Stimulated activated CD8-positive, alpha-beta memory T cell treated with anti-CD3 and anti-CD28 coated beads, Interleukin-15, amount 100 ng/mL, for 4 hours (primary cell): ENCODE data around the gene PRDM13.
"Not testable (repeated sequence)": the region's sequence is repeated elsewhere in the genome, so short reads cannot be mapped to it uniquely, and the experiment has no call there.

Source experiments
- DNase-seq, 2 donors: peaks; one replicate each; pipeline ENCODE4 v3.0.0-alpha.2; 2020; ENCODE audit warnings: low read depth in 2 of 2

Gene PRDM13

GRCh38 chr6:99606656-99607415 lies at the start of gene PRDM13:
Gene PRDM13 (plus strand): TSS chr6:99606833. CDS start chr6:99607035, 202 bp downstream.
- no peak for DNase-seq

GRCh38 chr6:99559057-99559456 lies 47.6 kb upstream of the PRDM13 start:
- no peak for DNase-seq

DNA sequence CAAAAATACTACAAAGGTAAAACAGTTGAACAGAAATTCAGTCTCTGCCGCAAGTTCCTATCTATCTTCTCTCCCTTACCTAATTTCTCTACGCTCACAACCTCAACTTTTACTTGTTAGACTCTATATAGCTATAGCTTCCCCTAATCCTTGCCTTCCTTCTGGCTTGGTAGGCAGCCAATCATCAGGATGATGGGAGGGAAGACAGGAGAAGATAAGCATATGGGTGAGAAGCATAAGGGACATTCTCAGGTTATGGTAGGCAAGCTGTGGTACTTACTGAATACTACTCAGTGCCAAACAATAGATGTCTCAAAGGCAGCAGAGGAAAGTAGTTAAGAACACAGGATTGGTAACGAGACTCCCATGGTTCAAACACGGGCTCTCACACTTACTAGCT lies 46.0 kb upstream of the PRDM13 start:
- DNase-seq, result no peak

DNA sequence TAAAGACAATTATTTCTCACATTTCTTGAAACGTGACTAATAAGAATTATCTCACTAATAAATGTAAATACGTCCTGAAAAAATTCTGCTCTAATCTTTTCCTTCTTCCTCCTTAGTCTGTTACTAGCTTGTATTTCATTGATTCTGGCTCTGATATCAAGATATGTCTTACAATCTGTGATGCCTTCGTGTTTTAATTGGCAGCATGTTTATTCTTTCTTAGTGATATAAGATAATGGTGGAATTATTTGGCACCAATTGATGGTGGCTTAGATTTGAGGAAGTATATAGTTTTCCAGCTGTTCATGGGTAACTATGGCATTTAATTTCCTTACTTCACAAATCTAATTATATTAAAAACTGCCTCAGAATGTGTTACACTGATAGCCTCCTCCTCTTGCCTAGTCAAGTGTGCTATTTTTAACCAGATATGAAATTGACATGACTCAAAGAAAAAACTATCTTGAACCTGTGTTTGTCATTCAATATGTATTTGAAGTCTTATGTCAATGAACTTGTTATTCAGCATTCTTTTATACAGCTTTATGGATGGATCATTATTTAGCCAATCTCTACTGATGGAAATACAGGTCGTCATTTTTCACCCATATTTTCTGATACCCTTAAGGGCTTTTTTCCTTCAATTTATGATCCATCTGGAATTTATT lies 43.4 kb upstream of the PRDM13 start:
- DNase-seq, result no peak

DNA sequence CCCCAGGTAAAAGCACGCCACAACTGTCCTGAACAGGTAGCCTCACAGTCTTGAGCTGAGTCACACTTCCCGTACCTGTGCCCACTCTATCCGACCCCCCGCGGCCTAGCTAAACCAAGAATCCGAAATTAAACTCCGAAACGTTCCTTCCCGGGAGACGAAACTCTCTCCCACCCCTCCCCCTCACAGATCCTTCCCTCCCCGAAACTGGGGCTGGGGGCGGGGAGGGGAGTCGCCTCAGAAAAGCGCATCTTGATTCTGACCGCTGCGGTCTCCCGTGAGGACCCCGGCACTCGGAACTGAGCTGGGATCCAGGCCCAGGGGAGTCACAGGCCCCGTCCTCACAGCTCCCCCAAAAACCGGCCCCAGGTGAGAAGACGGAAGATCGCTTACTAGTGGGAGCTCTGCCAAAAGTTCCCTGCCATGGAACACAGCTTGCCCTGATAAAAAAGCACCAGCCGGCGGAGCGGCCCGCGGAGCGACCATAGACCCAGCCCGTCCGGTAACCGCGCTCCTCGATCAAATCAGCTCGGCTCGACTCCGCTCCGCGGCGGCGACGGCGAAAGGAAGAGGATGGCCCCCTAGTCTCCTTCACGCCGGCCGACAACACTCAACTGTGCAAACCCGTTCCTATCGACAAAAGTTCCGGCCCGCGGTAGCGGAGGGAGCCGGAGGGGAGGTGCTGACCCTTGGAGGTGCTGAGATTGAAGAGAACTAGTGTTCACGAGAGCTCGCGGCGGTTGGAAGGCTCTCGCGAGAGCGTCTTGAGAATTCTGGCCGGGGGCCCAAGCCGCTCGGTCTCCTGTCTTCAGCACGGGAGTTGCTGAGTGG lies 38.3 kb upstream of the PRDM13 start, which contains the start of gene CCNC:
Gene CCNC, minus strand, starts transcription at position 558 of the 831 bp plus-strand sequence. Its CDS starts 133 bp downstream, at position 425.
- peak; percentile 73 to 84 for DNase-seq

DNA sequence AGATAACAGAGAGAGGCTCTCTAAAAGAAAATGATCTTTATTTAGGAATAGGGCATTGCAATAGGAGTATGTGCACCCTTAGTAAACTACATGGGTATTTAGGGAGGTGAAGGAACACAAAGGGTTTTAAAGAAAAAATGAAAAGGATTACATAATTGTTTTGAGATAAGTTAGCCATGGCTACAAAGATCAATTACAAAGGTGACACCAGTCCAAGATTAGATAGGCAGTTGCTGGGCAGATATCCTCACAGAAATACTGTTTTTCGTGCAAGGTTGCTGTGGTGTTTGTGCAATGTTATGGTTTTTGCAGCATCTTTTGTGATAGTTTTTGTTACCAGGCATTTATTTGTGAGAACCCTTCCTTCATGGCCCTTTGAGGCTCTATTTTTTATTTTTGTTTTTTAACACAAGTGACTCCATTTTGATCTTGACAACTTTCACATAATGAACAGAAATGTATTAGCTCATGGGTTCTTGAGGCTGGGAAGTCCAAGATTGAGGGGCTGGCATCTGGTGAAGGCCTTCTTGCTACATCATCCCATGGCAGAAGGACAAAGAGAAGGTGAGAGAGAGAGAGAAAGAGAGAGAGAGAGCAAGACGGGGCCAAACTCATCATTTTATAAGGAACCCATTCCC lies 32.5 kb upstream of the PRDM13 start:
- no peak for DNase-seq

DNA sequence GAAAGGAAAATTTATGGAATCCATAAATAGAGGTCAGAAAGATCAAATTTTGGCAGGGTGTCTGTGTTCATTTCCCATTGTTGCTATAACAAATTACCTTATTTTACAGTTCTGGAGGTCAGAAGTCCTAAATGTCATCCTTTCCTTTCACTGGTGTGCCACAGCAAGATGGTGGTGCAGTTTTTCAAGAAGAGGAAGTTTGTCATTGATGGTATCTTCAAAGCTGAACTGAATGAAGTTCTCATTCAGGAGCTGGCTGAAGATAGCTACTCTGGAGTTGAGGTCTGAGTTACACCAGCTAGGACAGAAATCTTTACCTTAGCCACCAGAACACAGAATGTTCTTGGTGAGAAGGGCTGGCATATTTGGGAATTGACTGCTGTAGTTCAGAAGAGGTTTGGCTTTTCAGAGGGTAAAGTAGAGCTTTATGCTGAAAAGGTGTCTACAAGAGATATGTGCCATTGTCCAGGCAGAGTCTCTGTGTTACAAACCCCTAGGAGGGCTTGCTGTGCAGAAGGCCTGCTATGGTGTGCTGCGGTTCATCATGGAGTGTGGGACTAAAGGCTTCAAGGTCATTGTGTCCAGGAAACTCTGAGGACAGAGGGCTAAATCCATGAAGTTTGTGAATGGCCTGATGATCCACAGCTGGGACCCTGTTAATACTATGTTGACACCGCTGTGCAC lies 30.9 kb upstream of the PRDM13 start:
- DNase-seq, result no peak

- DNase-seq, result no peak
Observed at GRCh38 chr6:99579781-99580180, 26.9 kb upstream of the PRDM13 start.

DNA sequence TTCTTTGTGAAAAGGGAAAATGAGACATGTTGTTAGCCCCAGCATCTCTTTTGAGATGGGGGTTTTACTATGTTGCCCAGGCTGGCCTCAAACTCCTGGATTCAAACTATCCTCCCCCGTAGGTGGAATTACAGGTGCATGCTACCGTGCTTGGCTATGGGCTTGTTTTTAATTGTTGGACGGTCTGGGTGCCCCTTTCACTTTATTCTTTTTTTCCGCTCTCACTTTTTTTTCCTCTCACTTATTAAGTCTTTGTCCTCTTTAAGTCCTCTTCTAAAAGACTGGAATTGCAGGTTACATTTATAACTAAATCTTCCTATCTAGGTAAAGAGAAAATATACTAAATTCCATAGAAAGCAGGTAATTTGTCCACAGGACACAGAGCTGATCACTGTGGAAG lies 18.8 kb upstream of the PRDM13 start:
- no peak for DNase-seq

- peak; percentile 37 to 44 for DNase-seq
Observed at GRCh38 chr6:99588618-99589289, 17.9 kb upstream of the PRDM13 start.

GRCh38 chr6:99589290-99589672 lies 17.4 kb upstream of the PRDM13 start:
- no peak for DNase-seq

DNA sequence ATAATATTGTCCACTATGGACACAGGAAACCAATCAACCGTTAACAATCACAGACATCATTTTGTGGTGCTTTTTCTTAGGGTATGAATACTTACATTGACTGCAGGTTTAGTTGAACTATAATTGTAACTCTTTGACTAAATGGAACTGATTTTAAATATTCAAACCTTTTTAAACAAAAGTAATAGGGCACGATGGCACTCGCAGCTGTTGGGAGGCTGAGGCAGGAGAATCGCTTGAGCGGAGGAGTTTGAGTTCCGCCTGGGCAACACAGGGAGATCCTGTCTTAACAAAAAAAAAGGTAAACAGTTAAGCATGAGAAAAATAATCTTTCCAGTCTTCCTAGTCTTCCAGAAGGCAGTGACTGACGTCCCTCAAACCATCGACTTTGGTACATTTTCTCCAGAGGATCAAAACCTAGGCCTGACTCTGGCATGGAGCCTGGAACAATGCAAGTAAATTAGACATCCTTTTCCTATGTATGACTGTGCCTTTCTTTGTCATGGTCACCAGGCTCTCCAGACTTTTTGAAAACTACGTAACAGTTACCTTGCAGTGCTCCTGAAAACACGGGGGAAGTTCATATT lies 16.6 kb upstream of the PRDM13 start:
- DNase-seq, result no peak

GRCh38 chr6:99590728-99591672 lies 15.6 kb upstream of the PRDM13 start:
- DNase-seq, result no peak

DNA sequence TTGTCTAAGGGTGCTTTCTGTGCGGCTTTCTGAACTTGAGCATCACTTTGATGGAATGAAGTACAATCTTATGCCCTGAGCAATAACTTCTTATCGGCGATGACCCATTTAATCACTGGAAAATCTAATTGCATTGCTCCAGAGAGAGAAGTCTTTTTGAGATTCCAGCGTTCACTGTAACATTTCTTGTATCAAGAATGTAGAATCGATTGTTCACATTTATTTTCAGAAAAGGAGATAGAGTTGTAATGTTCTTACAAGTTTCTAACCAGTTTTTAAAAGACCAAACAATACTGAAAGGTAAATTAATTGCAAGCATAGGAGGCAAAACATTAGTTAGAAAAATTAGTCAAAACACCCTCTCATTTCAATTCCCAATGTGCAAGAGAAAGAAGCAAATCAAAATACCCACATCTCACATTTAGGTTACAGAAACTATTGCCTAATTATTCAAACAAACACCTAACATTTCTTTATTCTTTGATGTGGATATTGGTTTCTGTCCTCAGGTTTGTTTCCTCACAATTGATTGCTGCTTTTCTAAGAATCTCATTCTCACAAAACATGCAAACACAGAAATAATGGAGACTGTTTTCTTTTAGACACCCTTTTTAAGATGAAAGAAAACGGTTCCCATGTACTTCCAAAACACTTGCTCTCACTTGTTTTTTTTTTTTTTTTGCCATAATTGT lies 14.8 kb upstream of the PRDM13 start:
- no peak for DNase-seq

DNA sequence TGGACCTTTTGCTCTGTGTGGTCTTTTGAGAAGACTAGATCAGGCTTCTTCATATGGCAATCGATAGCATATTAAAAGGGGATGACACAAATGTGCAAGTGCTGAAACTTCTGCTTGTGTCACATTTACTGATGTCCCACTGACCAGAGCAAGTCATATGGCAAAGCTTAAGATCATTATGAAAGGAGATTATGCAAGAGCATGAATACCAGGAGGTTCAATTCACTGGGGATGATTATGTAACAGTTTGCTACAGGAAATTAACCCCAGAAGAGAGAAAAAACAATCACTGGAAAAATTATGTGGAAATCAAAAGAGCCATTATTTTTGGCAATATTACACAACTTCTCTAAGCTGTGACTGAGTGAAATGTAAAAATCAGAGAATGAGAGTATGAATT lies 13.7 kb upstream of the PRDM13 start:
- no peak for DNase-seq

GRCh38 chr6:99594696-99595095 lies 11.9 kb upstream of the PRDM13 start:
- DNase-seq, result not testable (repeated sequence)

- DNase-seq, result no peak
Observed at GRCh38 chr6:99602520-99603420, 3.9 kb upstream of the PRDM13 start.
